A673 (cell line): ENCODE measurements around the gene FHIT. TPM values are rescaled to one million over a fixed set of nuclear protein-coding genes. Genes with fewer than 3 reads are reported as not detected.

Experiments
- BruUV-seq: library from RNA; stranded (reverse); fragments of 400-500 nt; replicated peaks from 2 replicates; lab custom pipeline; 2021; lab: Mats Ljungman, UMichigan
- CTCF ChIA-PET: fragments of 300-600 bp; sonication (Branson Sonifier 250); formaldehyde crosslinking; loops from one replicate; lab custom pipeline; 2022; ENCODE audit warnings: antibody characterized with exemption; lab: Charles Lee
- POLR2A ChIA-PET: fragments of 300-600 bp; sonication (Branson Sonifier 250); formaldehyde crosslinking; loops from one replicate; lab custom pipeline; 2022; ENCODE audit warnings: antibody characterized with exemption; ENCODE audit not compliant: low non-redundant PET; lab: Charles Lee
- DNase-seq: peaks from one replicate; pipeline ENCODE4 v3.0.0-alpha.2; 2015; ENCODE audit warnings: low spot score
- H3K27ac ChIP-seq: fragments of 200-600 bp; sonication (generic); 2 replicates; pipeline ENCODE4 v1.5.1; 2016; ENCODE audit warnings: mixed run types, low read depth, mild to moderate bottlenecking, mixed read lengths, antibody characterized with exemption, low read length; ENCODE audit not compliant: poor library complexity, severe bottlenecking
- H3K27me3 ChIP-seq: fragments of 200-600 bp; sonication (generic); replicated peaks from 2 replicates; pipeline ENCODE4 v1.6.1; 2017; ENCODE audit warnings: mixed run types, low read depth, mild to moderate bottlenecking, mixed read lengths, antibody characterized with exemption, low read length; ENCODE audit not compliant: insufficient read depth, poor library complexity
- H3K36me3 ChIP-seq: fragments of 200-600 bp; sonication (generic); 2 replicates; pipeline ENCODE4 v1.6.1; 2016; ENCODE audit warnings: mixed run types, mild to moderate bottlenecking, mixed read lengths, antibody characterized with exemption, low read length; ENCODE audit not compliant: insufficient read depth, poor library complexity, severe bottlenecking
- H3K4me1 ChIP-seq: fragments of 200-600 bp; sonication (generic); 2 replicates; pipeline ENCODE4 v1.6.1; 2017; ENCODE audit warnings: mixed run types, mild to moderate bottlenecking, mixed read lengths, antibody characterized with exemption, low read length; ENCODE audit not compliant: insufficient read depth, poor library complexity, severe bottlenecking
- H3K4me3 ChIP-seq: fragments of 200-600 bp; sonication (generic); 2 replicates; pipeline ENCODE4 v1.5.1; 2016; ENCODE audit warnings: low read depth, mixed run types, mild to moderate bottlenecking, mixed read lengths, low read length; ENCODE audit not compliant: poor library complexity, severe bottlenecking
- H3K9me3 ChIP-seq: fragments of 200-600 bp; sonication (generic); 2 replicates; pipeline ENCODE4 v1.6.1; 2016; ENCODE audit warnings: mixed run types, low read depth, mild to moderate bottlenecking, mixed read lengths, antibody characterized with exemption, low read length; ENCODE audit not compliant: poor library complexity, severe bottlenecking
- EZH2 ChIP-seq: fragments of 200-600 bp; sonication (generic); IDR thresholded peaks from 2 replicates; pipeline ENCODE4 v1.6.1; 2017; ENCODE audit warnings: borderline replicate concordance, low read depth, mild to moderate bottlenecking, mixed read lengths, antibody characterized with exemption, low read length; ENCODE audit not compliant: poor library complexity, severe bottlenecking
- intact Hi-C: fragments of 100-400 bp; cut with micrococcal nuclease; formaldehyde crosslinking; loops from one replicate; pipeline ENCODE4 v1.10.0; 2022; ENCODE audit not compliant: unreplicated experiment
- total RNA-seq: library from RNA; stranded (reverse); gene quantifications from 2 replicates; pipeline ENCODE4 v1.2.3, GENCODE V29; 2021
- TF ChIP-seq, protein P1 (sequence below): fragments of 300-800, 200-600 bp; sonication (generic); conservative IDR thresholded peaks from 2 replicates; pipeline ENCODE4 v1.5.1; 2017; ENCODE audit warnings: low read depth, mild to moderate bottlenecking, antibody characterized with exemption, low read length, moderate library complexity, mixed read lengths

Gene FHIT
- total RNA-seq, 1 experiment from 2014 or later: not detected

DNA sequence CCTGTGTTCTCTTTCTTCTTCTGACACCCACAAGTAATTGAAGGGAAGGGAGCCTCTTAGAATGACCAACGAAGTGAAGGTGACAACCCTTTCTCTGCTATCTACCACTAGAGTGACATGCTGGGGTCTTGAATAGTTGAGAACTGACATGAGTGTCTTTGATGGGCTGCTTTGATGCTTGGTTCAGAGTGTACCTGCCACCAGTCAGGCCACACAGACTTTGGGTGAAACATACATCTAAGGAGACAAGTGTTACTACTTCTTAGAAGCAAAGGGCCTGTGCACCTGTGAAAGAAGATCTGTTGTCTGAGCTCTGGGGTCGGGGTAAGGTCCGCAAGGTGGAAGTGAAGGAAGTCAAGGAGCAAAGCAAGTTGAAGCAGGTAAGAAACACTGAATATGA lies 1160.7 kb downstream of the FHIT start:
- intact Hi-C loops: no loop called here
- no peak for DNase-seq
- Histone ChIP-seq H3K4me1 (no peaks in the 10 kb centered on the region), H3K4me3 (no peak overlapping the region), H3K9me3 (no peaks in the 10 kb centered on the region), H3K27ac (no peak overlapping the region), H3K27me3 (no peaks in the 10 kb centered on the region), H3K36me3 (no peaks in the 10 kb centered on the region)
- TF ChIP-seq, protein P1, sequence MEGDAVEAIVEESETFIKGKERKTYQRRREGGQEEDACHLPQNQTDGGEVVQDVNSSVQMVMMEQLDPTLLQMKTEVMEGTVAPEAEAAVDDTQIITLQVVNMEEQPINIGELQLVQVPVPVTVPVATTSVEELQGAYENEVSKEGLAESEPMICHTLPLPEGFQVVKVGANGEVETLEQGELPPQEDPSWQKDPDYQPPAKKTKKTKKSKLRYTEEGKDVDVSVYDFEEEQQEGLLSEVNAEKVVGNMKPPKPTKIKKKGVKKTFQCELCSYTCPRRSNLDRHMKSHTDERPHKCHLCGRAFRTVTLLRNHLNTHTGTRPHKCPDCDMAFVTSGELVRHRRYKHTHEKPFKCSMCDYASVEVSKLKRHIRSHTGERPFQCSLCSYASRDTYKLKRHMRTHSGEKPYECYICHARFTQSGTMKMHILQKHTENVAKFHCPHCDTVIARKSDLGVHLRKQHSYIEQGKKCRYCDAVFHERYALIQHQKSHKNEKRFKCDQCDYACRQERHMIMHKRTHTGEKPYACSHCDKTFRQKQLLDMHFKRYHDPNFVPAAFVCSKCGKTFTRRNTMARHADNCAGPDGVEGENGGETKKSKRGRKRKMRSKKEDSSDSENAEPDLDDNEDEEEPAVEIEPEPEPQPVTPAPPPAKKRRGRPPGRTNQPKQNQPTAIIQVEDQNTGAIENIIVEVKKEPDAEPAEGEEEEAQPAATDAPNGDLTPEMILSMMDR: no peak
- no peak for TF ChIP-seq EZH2
- ChIA-PET CTCF (no interaction called here), POLR2A (no interaction called here)
- BruUV-seq: no TSS peak

DNA sequence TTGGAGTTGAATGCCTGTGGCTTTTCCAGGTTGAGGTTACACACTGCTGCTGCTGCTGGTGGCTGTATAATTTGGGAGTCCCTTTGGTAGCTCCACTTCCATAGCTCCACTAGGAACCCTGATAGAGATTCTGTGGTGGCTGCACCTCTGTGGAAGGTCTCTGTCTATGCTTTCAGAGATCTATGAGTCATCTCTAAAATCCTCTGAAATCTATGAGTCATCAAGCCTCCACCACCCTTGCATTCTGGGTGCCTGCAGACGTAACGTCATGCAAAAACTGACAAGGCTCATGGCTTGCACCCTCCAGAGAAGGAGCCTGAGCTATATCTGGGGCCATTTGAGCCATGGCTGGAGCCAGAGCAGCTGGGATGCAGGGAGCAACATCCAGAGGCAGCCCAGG lies 1164.4 kb downstream of the FHIT start:
- no peak for TF ChIP-seq EZH2
- TF ChIP-seq, protein P1: no peak
- BruUV-seq: no TSS peak
- Histone ChIP-seq H3K27ac (no peak overlapping the region), H3K4me1 (no peaks in the 10 kb centered on the region), H3K9me3 (no peaks in the 10 kb centered on the region), H3K4me3 (no peak overlapping the region), H3K27me3 (no peaks in the 10 kb centered on the region), H3K36me3 (no peaks in the 10 kb centered on the region)
- peak; percentile 1 for DNase-seq
- intact Hi-C loops: no loop called here
- CTCF ChIA-PET: no interaction called here
- POLR2A ChIA-PET: no interaction called here

DNA sequence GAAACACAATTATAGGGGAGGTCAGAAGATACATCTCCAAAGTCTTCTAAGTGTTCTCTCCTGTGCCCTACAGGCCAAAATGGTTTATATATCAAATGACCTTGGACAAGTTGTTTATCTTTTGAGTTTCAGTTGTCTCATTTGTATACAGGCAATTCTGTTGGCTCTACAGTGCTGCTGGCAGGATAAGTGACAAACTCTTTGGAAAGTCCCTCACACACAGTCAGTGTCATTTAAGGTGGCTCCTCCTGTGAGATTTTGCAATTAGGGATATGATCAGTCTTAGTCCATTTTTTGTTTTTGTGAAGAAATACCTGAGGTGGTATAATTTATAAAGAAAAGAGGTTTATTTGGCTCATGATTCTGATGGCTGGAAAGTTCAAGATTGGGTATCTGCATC lies 1165.6 kb downstream of the FHIT start:
- intact Hi-C loops: no loop called here
- no peaks in the 10 kb centered on the region for H3K27me3 ChIP-seq
- CTCF ChIA-PET: no interaction called here

More for the DNA sequence above, 1165.6 kb downstream of the FHIT start:
- H3K4me1 ChIP-seq: no peaks in the 10 kb centered on the region
- no peak for DNase-seq
- POLR2A ChIA-PET: no interaction called here
- no peak overlapping the region for H3K27ac ChIP-seq
- no peak overlapping the region for H3K4me3 ChIP-seq
- TF ChIP-seq EZH2: no peak
- TF ChIP-seq, protein P1: no peak
- no TSS peak for BruUV-seq
- H3K9me3 ChIP-seq: no peaks in the 10 kb centered on the region
- no peaks in the 10 kb centered on the region for H3K36me3 ChIP-seq
